MM.1S (cell line): ENCODE results near the gene FAH.

Experiments used
- DNase-seq: peaks from one replicate; pipeline ENCODE4 v3.0.0-alpha.2; 2015
- H2AFZ ChIP-seq: fragments of 300-600 bp; sonication (generic); 2 replicates; pipeline ENCODE4 v1.6.0; 2016; ENCODE audit warnings: antibody characterized with exemption, low read length
- H3F3A ChIP-seq: fragments of 300-600 bp; sonication (generic); 2 replicates; pipeline ENCODE4 v1.6.1; 2016; ENCODE audit warnings: mild to moderate bottlenecking, antibody characterized with exemption, low read length, moderate library complexity, mixed read lengths; ENCODE audit not compliant: insufficient read depth
- H3K27ac ChIP-seq: fragments of 300-600 bp; sonication (generic); 2 replicates; pipeline ENCODE4 v1.5.1; 2016; ENCODE audit warnings: mild to moderate bottlenecking, low read length
- H3K27me3 ChIP-seq: fragments of 300-600 bp; sonication (generic); replicated peaks from 2 replicates; pipeline ENCODE4 v1.6.0; 2016; ENCODE audit warnings: low read length; ENCODE audit not compliant: insufficient read depth
- H3K36me3 ChIP-seq: fragments of 300-600 bp; sonication (generic); replicated peaks from 2 replicates; pipeline ENCODE4 v1.6.1; 2016; ENCODE audit warnings: mild to moderate bottlenecking, low read length, mixed read lengths; ENCODE audit not compliant: insufficient read depth
- H3K4me1 ChIP-seq: fragments of 300-600 bp; sonication (generic); 2 replicates; pipeline ENCODE4 v1.6.1; 2016; ENCODE audit warnings: low read length, mixed read lengths
- H3K4me2 ChIP-seq: fragments of 300-600 bp; sonication (generic); 2 replicates; pipeline ENCODE4 v1.6.0; 2016; ENCODE audit warnings: low read depth, low read length
- H3K4me3 ChIP-seq: fragments of 300-600 bp; sonication (generic); 2 replicates; pipeline ENCODE4 v1.5.1; 2016; ENCODE audit warnings: low read length, mixed read lengths
- H3K79me2 ChIP-seq: fragments of 300-600 bp; sonication (generic); 2 replicates; pipeline ENCODE4 v1.6.1; 2016; ENCODE audit warnings: mixed run types, low read length, mixed read lengths
- H3K9ac ChIP-seq: fragments of 300-600 bp; sonication (generic); 2 replicates; pipeline ENCODE4 v1.6.1; 2016; ENCODE audit warnings: low read length, mixed read lengths
- H3K9me2 ChIP-seq: fragments of 300-600 bp; sonication (generic); replicated peaks from 2 replicates; pipeline ENCODE4 v1.6.1; 2016; ENCODE audit warnings: mild to moderate bottlenecking, low read length, mixed read lengths; ENCODE audit not compliant: insufficient read depth
- H3K9me3 ChIP-seq: fragments of 300-600 bp; sonication (generic); replicated peaks from 2 replicates; pipeline ENCODE4 v1.6.1; 2016; ENCODE audit warnings: mild to moderate bottlenecking, low read length, mixed read lengths; ENCODE audit not compliant: insufficient read depth
- H4K20me1 ChIP-seq: fragments of 300-600 bp; sonication (generic); 2 replicates; pipeline ENCODE4 v1.6.1; 2016; ENCODE audit warnings: mild to moderate bottlenecking, low read length, moderate library complexity, mixed read lengths; ENCODE audit not compliant: insufficient read depth
- EZH2 ChIP-seq: fragments of 300-600 bp; sonication (generic); optimal IDR thresholded peaks from 2 replicates; pipeline ENCODE3; 2017; ENCODE audit warnings: low read depth, mild to moderate bottlenecking, antibody characterized with exemption, low read length, mixed read lengths
- EZH2phosphoT487 ChIP-seq: fragments of 300-600 bp; sonication (generic); IDR thresholded peaks from 2 replicates; pipeline ENCODE4 v1.6.1; 2018; ENCODE audit warnings: antibody characterized with exemption, low read length
- TF ChIP-seq, protein P1 (sequence below): fragments of 300-600 bp; sonication (generic); IDR thresholded peaks from 2 replicates; pipeline ENCODE4 v1.5.1; 2016; ENCODE audit warnings: antibody characterized with exemption, low read length, mixed read lengths

FAH gene

GRCh38 chr15:80183306-80183705, 30.5 kb downstream of the FAH start:
- Histone ChIP-seq H4K20me1 (no peaks in the 10 kb centered on the region), H3K4me1 (no peaks in the 10 kb centered on the region), H3K79me2 (no peaks in the 10 kb centered on the region), H3K9me2 (no peaks in the 10 kb centered on the region), H3F3A (no peaks in the 10 kb centered on the region), H3K9ac (no peak overlapping the region), H3K9me3 (no peaks in the 10 kb centered on the region), H3K4me2 (no peak overlapping the region), H3K4me3 (no peak overlapping the region), H3K36me3 (peaks cover 2% of the 10 kb centered on the region; the same call in 1 of the 2 replicates), H3K27me3 (no peaks in the 10 kb centered on the region), H3K27ac (no peak overlapping the region), H2AFZ (no peak overlapping the region)
- TF ChIP-seq EZH2phosphoT487 (no peak), EZH2 (no peak)
- TF ChIP-seq, protein P1, sequence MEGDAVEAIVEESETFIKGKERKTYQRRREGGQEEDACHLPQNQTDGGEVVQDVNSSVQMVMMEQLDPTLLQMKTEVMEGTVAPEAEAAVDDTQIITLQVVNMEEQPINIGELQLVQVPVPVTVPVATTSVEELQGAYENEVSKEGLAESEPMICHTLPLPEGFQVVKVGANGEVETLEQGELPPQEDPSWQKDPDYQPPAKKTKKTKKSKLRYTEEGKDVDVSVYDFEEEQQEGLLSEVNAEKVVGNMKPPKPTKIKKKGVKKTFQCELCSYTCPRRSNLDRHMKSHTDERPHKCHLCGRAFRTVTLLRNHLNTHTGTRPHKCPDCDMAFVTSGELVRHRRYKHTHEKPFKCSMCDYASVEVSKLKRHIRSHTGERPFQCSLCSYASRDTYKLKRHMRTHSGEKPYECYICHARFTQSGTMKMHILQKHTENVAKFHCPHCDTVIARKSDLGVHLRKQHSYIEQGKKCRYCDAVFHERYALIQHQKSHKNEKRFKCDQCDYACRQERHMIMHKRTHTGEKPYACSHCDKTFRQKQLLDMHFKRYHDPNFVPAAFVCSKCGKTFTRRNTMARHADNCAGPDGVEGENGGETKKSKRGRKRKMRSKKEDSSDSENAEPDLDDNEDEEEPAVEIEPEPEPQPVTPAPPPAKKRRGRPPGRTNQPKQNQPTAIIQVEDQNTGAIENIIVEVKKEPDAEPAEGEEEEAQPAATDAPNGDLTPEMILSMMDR = no peak
- no peak for DNase-seq

DNA sequence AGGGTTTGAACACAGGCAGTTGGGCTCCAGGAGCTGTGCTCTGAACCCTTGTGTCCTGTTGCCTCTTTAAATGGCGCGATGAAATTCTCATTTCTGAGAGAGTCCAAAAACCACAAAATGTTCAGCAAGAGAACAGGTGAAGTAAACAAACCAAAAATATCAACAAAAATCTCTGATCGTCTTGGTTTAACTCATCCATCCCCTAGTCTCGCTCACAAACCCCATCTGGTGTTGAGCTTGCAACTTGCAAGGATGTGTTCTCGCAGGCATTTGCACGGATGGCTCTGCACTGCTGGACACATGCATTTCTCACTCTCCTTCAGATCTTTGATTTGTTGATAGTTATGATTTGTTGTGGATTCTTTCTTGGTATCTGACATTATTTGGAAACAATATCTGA, 31.1 kb downstream of the FAH start:
- Histone ChIP-seq H3K4me3 (no peak overlapping the region), H3K4me1 (no peaks in the 10 kb centered on the region), H3K4me2 (no peak overlapping the region), H3F3A (no peaks in the 10 kb centered on the region), H3K36me3 (peaks cover 2% of the 10 kb centered on the region; the same call in 1 of the 2 replicates), H3K9me3 (no peaks in the 10 kb centered on the region), H3K27me3 (no peaks in the 10 kb centered on the region), H3K27ac (no peak overlapping the region), H2AFZ (no peak overlapping the region), H3K9me2 (no peaks in the 10 kb centered on the region), H4K20me1 (no peaks in the 10 kb centered on the region), H3K79me2 (no peaks in the 10 kb centered on the region), H3K9ac (no peak overlapping the region)
- TF ChIP-seq, protein P1 = no peak
- TF ChIP-seq EZH2phosphoT487 (no peak), EZH2 (no peak)
- no peak for DNase-seq

DNA sequence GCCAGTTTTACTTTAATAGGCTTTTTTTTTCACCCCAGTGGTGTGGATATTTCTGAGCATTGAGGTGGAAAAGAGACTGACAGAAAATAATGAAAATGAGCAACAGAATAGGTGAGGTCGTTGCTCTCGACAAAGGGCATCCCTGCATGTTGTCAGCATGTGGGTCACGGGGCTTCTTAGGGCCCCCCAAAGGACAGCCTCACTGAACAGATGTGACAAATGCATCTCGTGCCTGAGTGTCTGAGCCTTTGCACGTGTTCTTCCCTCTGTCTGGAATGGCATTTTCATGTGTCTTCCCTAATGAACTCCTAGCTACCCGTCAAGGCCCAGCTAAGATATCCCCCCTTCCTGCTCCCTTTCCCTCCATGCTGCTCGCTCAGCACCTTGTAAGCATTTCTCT, 31.8 kb downstream of the FAH start:
- H3K4me2 ChIP-seq = no peak overlapping the region
- H3K4me3 ChIP-seq = no peak overlapping the region
- no peaks in the 10 kb centered on the region for H3K4me1 ChIP-seq
- no peaks in the 10 kb centered on the region for H3K79me2 ChIP-seq
- H3K27me3 ChIP-seq = no peaks in the 10 kb centered on the region
- no peaks in the 10 kb centered on the region for H3K9me3 ChIP-seq
- H3K9me2 ChIP-seq = no peaks in the 10 kb centered on the region
- no peak overlapping the region for H2AFZ ChIP-seq
- TF ChIP-seq, protein P1 = no peak
- TF ChIP-seq EZH2 = no peak
- no peak for TF ChIP-seq EZH2phosphoT487
- no peak overlapping the region for H3K27ac ChIP-seq
- H3K36me3 ChIP-seq = peaks cover 2% of the 10 kb centered on the region; the same call in 1 of the 2 replicates
- DNase-seq = no peak
- no peak overlapping the region for H3K9ac ChIP-seq
- H4K20me1 ChIP-seq = no peaks in the 10 kb centered on the region
- H3F3A ChIP-seq = no peaks in the 10 kb centered on the region
